ENCODE results near the gene OTC.

The OTC gene

DNA sequence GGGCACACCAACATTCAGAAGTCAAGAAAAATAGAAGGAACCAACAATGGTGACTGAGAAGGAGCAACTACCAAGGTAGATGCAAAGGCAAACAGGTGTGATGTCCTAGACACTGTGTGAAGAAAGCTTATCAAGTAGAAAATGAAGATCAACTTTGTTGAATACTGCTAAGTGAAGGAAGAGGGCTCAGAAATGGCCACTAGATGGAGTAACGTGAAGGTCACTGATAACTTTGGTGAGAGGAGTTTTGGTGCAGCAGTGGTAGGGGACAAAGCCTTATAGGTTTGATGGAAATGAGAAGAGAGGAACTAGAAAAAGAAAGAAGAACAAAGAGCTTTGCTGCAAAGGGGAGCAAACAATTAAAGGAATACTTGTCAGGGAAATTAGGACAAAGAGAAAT lies 23.5 kb downstream of the OTC start:
- Histone ChIP-seq H3K36me3 (ENCODE audit: insufficient read depth, low read length) (no peaks in the 10 kb centered on the region), H4K20me1 (ENCODE audit: insufficient read depth, low read length) (no peaks in the 10 kb centered on the region), H3K4me3 (ENCODE audit: low read depth, low read length, poor library complexity, severe bottlenecking) (no peak overlapping the region), H3K4me2 (ENCODE audit: low read length) (no peak overlapping the region), H3K27ac (ENCODE audit: low read depth, low read length, poor library complexity, severe bottlenecking) (no peak overlapping the region), H3F3A (ENCODE audit: insufficient read depth, low read length) (no peaks in the 10 kb centered on the region), H3K9me2 (ENCODE audit: low read depth, low read length) (no peaks in the 10 kb centered on the region), H3K9ac (ENCODE audit: low read length) (no peak overlapping the region), H3K27me3 (ENCODE audit: insufficient read depth, low read length) (no peaks in the 10 kb centered on the region), H2AFZ (ENCODE audit: low read length) (no peak overlapping the region), H3K9me3 (ENCODE audit: low read length) (no peaks in the 10 kb centered on the region), H3K79me2 (ENCODE audit: insufficient read depth, low read length) (no peaks in the 10 kb centered on the region), H3K4me1 (ENCODE audit: insufficient read depth, low read length, severe bottlenecking) (no peaks in the 10 kb centered on the region)
- peak; percentile 41; the same call in 1 of the 2 replicates for TF ChIP-seq CTCF (IDR thresholded peaks at IDR 0.05; ENCODE audit: low read length)
- no peak for TF ChIP-seq EZH2 (IDR thresholded peaks at IDR 0.05; ENCODE audit: borderline replicate concordance, low read length)

DNA sequence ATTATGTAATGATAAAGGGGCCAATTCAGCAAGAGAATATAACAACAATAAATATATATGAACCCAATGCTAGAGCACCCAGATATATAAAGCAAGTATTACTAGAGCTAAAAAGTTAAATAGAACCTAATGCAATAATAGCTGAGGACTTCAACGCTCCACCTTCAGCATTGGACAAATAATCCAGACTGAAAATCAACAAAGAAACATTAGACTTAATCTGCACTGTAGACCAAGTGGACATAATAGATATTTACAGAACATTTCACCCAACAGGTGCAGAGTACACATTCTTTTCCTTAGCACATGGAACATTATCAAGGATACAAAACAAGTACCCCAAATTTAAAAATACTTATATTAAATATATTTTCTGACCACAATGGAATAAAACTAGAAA lies 24.3 kb downstream of the OTC start:
- H3K9ac ChIP-seq (ENCODE audit: low read length): no peak overlapping the region
- H3K36me3 ChIP-seq (ENCODE audit: insufficient read depth, low read length): no peaks in the 10 kb centered on the region
- no peak overlapping the region for H3K4me3 ChIP-seq (ENCODE audit: low read depth, low read length, poor library complexity, severe bottlenecking)
- no peaks in the 10 kb centered on the region for H3K4me1 ChIP-seq (ENCODE audit: insufficient read depth, low read length, severe bottlenecking)
- no peak overlapping the region for H3K27ac ChIP-seq (ENCODE audit: low read depth, low read length, poor library complexity, severe bottlenecking)
- H3K4me2 ChIP-seq (ENCODE audit: low read length): no peak overlapping the region
- H3F3A ChIP-seq (ENCODE audit: insufficient read depth, low read length): no peaks in the 10 kb centered on the region
- H3K27me3 ChIP-seq (ENCODE audit: insufficient read depth, low read length): no peaks in the 10 kb centered on the region
- H3K9me2 ChIP-seq (ENCODE audit: low read depth, low read length): no peaks in the 10 kb centered on the region
- no peaks in the 10 kb centered on the region for H3K9me3 ChIP-seq (ENCODE audit: low read length)
- TF ChIP-seq EZH2 (IDR thresholded peaks at IDR 0.05; ENCODE audit: borderline replicate concordance, low read length) (no peak), CTCF (IDR thresholded peaks at IDR 0.05; ENCODE audit: low read length) (no peak)
- no peak overlapping the region for H2AFZ ChIP-seq (ENCODE audit: low read length)
- H3K79me2 ChIP-seq (ENCODE audit: insufficient read depth, low read length): no peaks in the 10 kb centered on the region
- no peaks in the 10 kb centered on the region for H4K20me1 ChIP-seq (ENCODE audit: insufficient read depth, low read length)

DNA sequence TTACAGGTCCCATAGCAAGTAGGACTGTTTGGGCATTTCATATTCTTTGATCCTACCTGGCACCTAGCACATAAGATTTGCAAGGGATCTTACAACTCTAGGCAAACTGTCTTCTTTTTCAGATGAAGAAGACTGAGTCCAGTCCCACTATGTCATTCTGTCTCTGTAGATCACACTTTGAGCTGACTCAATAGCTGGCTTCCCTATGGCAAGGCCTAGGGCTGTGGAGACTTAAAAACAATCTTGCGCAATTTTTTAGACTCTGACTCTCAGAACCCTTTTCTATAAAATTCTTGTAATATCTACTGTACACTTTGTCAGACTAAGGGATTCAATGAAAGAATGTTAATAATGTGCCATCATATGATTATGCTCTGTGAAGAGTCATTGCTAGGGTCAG lies 26.7 kb downstream of the OTC start:
- TF ChIP-seq CTCF (IDR thresholded peaks at IDR 0.05; ENCODE audit: low read length) (no peak), EZH2 (IDR thresholded peaks at IDR 0.05; ENCODE audit: borderline replicate concordance, low read length) (no peak)

More for the DNA sequence above, 26.7 kb downstream of the OTC start:
- no peaks in the 10 kb centered on the region for H3K9me2 ChIP-seq (ENCODE audit: low read depth, low read length)
- no peak overlapping the region for H2AFZ ChIP-seq (ENCODE audit: low read length)
- H3K27me3 ChIP-seq (ENCODE audit: insufficient read depth, low read length): no peaks in the 10 kb centered on the region
- no peaks in the 10 kb centered on the region for H3K9me3 ChIP-seq (ENCODE audit: low read length)
- H3K27ac ChIP-seq (ENCODE audit: low read depth, low read length, poor library complexity, severe bottlenecking): no peak overlapping the region
- no peaks in the 10 kb centered on the region for H3K79me2 ChIP-seq (ENCODE audit: insufficient read depth, low read length)
- no peak overlapping the region for H3K4me3 ChIP-seq (ENCODE audit: low read depth, low read length, poor library complexity, severe bottlenecking)
- H3K36me3 ChIP-seq (ENCODE audit: insufficient read depth, low read length): no peaks in the 10 kb centered on the region
- H3K4me1 ChIP-seq (ENCODE audit: insufficient read depth, low read length, severe bottlenecking): no peaks in the 10 kb centered on the region
- H3F3A ChIP-seq (ENCODE audit: insufficient read depth, low read length): no peaks in the 10 kb centered on the region
- H4K20me1 ChIP-seq (ENCODE audit: insufficient read depth, low read length): no peaks in the 10 kb centered on the region
- no peak overlapping the region for H3K9ac ChIP-seq (ENCODE audit: low read length)
- H3K4me2 ChIP-seq (ENCODE audit: low read length): no peak overlapping the region
